Stimulated activated CD4-positive, alpha-beta T cell treated with anti-CD3 and anti-CD28 coated beads, Interleukin-4, amount 100 ng/mL, for 1 hour (primary cell): ENCODE results near the gene VPS72.

Experiments used
- DNase-seq: peaks from one replicate; pipeline ENCODE4 v3.0.0-alpha.2; 2020

The VPS72 gene

DNA sequence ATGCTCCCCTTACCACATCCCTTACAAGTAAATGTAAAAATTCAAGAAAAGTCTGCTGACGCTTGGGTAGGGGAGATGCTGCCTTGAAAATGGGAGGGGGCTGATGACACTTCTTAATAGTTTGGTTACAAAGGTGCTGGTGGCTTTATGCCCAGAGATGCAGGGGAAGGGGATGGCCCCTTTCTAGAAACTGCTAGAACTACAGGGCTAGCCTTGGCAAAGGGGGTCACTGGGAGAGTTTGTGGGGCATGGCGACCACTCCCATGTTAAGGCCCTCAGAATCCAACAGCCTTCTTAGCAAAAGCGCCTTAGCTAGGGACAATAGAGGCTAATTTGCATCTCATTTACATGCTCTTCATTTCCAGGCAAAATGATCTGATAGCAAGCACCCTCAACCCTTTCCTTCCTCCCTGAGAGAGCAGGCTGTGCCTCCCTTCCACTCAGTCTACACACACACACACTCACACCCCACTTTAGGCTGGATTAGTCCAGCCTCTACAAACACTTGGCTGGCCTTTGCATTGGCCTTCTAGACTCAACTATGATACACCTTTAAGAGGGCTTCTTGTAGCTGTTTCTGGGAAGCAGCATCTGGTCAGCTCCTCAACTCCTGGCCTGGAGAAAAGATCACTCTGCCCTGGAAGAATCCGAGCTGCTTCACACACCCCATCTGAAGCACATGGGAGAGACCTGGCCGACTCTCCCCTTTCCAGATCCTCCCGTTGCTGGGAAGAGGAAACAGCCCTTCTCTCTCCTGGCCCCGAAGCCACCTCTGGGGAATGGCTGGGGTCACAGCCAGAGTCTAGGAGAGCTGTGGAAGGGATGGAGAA, 45.3 kb downstream of the VPS72 start:
- DNase-seq = no peak

DNA sequence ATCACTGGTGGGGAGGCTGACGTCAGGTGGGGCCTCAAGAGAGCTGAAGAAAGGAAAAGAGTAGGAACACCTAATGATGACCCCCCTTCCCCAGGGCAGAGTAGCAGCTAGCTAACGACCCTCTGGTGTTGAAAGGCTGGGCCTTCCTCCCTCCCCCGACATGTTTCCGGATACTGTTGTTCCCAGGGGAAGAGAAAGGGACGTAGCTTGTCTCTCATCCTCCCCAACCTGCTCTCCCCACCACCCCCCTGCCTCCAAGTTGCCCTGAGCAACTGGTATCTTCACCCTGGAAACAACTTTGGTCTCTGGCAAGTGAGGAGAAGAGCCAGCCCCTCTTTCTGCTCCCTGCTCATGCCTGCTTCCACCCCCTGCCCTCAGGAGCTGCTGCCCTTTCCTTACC, 46.0 kb downstream of the VPS72 start:
- DNase-seq = no peak

DNA sequence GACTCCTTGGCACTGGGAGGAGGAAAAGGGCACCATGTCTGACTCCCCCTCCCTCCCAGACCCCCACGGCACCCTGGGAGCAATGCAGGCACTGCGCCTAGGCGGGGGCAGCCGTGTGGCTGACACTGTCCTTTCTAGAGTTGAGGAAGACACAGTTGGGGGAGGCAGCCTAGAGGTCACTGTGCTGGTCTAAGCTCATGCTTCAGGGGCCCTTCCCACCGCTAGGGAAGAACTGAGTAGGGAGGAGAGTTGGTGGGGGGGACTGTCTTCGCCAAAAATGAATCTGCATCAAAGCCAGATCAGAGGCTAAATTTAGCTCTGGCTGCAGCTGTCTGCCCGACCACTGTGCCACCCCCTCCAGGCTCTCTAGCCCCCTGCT, 47.0 kb downstream of the VPS72 start:
- DNase-seq = no peak

DNA sequence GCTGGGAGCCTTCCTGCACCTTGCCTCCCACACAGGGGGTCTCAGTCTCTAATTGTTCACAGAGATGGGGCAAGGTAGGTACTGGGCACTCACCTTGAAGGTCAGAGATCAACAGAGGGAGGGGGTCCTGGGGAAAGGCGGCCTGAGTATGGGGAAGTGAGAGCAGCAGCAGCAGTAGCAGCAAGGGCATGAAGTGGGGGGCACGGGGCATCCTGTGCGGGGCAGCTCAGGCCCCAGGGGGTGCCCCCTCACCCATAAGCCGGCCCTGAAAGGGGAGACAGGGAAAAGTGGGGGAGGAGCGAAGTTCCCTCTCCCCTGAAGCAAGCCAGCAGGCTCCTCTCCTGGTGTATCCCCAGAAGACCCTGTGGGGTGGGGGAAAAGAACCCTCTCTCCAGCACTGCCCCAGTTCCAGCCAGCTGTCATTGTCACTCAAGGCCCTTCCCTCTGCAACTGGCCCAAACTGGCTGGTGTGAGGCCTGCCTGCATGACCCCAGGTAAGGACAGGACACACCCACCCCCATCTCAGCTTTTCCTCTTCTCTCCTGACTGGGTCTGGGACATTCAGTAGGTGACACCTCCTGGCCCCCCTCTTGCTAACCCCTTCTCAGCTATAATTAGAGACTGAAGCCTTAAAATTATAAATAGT, 47.5 kb downstream of the VPS72 start:
- no peak for DNase-seq

DNA sequence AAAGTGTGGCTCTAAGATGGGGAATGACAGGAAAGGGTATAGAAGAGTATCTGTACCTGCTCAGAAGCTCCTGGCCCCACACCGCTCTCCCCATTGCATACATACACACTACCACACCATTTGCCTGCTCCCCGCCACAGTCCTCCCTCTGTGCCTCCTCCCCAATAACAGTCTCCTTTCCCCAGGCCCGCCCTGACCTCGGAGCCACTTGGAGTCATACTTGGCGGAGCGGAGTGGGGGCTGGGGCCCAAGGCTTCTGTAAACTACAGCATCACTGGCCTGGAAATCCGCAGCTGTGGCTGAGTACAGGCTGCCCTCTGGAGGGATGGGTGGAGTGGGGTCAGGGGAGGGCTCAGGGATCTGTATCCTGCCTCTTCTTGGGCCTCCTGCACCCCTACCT, 52.2 kb downstream of the VPS72 start:
- no peak for DNase-seq

DNA sequence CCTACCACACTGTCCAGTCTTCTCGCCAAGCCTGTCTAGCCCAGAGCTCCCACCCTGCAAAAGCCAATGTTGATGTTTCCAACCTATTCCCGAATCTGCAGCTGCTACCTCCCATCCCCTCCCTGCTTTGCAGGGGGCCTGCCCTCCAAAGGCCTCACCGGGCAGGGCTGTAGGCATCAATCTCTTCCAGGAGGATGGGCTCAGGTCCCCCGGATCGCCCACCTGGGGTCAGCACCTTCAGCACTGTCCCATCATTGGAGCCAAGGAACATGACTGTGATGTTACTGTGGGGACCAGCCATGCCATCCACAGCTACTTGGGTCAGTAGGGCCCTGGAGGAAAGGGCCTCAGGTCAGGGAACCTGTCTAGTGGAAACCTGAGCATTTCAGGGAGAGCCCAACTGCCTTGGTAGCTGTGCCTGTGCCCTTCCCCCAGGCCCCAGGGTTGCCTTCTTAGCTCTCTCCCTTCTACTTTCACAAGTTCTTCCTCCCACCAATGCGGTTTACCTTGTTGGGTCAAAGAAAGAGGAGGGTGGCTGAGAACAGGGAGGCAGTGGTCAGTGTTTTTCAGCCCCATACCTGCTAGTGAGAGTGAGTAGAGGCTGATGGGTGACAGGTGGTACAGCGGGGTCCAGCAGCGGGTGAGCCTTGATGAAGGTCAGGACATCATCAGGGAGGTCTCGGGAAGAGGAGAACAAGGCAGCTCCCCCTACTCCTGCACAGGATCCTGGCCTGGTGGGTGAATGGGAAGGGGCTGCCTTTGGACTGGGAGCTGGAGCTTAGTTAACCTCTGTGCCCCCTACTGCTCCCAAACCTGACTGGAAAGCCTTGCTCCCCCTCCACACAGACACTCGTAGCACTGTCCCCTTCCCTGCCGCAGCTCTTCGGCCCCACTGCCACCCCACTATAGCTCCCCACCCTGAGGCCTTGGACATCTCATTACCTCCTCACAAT, 54.3 kb downstream of the VPS72 start:
- no peak for DNase-seq

DNA sequence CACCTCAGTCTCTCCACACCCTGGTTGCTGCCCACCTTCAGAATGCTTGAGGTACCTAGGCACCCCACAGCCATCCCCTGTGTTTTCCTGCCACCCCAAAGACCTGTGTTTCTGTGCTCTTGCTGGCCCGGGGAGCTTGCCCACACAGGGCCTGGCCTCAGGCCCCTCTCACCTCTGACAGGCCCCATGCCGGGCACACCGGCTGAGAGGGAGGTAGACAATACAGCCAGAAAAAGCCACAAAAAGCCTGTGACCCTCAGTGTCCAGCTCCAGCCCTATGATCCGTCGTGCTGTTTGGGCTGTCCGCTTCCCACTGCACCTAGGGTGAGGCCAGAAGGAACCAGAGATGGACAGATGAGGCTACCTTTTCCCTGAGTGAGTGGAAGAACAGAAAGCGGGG, 55.0 kb downstream of the VPS72 start:
- no peak for DNase-seq

DNA sequence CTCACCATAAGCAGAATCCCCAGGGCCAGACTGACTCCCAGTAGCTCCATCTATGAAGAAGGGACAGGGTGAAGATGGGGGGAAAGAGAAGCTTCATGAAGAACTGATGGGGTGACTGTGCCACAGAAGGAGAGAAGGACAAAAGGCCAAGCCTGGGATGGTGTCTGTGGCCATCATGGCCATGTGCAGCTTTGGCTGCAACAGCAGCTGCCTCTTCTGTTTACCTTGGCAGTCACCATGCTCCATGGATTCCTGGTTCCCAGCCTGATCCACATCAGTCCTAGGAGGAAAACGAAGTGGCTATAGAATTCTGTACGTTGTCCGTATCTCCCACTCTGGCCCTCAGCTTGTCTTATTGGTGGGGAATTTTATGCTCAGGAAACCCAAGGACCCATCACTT, 55.6 kb downstream of the VPS72 start:
- DNase-seq = no peak

DNA sequence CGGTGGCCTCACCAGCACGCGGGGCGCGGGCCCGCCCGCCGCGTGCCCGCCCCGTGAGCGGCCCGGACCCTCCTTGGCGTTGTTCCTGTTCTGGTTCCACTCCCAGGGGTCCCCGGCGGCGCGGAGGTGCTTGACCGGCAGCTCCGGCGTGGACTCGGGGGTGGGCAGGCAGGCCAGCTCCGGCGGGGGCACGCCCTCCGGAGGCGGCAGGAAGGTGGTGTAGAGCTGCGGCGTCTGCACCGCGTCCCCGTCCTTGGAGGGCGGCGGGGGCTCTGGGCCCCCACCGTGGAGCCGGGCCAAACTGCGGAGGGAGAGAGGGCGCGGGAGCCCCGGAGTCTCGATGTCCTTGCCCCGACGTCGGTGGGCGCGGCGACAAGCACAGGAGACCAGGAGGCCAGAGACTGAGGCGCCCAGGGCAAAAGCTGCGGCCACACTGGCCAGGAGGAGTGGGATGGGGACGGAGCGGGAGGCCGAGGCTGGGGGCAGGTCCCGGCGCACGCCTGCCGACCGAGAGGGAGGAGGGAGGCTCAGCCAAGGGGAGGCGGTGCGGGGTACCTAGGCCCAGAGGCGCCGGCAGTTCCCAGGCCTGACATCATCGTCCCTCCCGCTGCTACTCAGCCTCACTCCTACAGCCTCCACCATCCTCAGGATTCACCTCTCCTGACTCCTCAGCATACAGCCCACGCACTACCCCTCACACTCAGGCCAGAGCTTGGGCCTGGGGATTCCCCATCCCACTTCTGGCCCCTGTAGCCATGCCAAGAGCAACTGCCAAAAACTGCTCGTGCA, 56.8 kb downstream of the VPS72 start:
- DNase-seq = no peak

DNA sequence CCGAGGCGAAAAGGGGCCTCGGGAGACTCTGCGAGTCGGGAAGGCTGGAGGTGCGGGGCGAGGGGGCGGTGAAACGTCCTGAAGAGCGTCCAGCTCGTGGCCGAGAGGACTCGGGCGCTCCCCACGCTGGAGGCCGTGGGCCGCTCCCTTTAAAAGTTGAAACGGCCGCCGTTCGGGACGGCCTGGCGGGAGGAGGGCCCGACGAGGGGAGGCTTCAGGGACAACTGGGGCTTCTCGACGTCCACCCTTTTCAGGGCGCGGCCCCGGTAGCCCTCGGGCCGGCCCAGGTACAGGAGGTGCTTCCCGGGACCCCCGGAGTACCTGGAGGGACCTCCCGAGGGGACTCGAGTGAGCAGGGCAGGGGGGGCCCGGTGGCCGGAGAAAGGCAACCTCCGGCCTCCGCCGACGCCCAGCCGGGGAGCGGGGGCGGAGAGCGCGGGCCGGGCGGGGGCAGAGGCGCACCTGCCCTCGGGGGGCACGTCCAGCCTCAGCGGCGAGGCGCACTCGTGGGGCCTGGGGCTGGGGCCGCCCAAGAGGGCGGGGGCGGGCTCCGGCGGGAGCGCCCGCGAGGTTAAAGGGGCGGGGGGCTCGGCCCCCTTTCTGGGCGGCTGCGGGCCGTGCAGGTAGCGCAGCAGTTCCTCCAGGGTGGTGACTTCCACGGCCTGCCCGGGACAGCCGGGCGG, 57.5 kb downstream of the VPS72 start:
- no peak for DNase-seq

DNA sequence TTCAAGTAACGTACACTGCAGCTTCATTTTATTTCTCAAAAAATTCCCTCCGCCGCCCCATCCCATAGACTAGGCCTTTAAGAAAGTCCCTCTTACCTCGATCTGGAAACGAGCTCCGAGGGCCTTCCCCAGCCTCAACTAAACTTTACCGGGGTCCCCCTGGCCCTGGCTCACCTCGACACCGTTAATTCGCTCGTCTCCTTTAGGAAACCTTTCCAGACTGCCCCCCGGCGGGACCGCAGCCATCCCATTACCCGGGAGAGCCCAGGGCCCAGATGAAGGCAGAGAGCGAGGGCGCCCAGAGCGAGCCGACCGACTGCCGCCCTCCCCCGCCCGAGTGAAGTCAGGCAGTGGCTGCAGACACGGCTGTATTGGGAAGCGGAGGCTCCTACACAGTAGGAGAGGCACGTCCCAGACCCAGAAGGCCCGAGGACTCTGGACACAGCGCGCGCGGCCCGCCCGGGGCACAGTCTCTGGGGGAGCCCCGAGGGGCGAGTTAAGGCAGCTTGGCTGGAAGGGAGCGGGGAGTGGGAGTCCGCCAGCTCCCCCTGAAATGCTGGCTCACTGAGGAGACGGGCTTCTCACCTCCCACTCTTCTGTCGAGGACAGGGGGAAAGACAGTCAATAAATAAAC, 58.2 kb downstream of the VPS72 start:
- no peak for DNase-seq

DNA sequence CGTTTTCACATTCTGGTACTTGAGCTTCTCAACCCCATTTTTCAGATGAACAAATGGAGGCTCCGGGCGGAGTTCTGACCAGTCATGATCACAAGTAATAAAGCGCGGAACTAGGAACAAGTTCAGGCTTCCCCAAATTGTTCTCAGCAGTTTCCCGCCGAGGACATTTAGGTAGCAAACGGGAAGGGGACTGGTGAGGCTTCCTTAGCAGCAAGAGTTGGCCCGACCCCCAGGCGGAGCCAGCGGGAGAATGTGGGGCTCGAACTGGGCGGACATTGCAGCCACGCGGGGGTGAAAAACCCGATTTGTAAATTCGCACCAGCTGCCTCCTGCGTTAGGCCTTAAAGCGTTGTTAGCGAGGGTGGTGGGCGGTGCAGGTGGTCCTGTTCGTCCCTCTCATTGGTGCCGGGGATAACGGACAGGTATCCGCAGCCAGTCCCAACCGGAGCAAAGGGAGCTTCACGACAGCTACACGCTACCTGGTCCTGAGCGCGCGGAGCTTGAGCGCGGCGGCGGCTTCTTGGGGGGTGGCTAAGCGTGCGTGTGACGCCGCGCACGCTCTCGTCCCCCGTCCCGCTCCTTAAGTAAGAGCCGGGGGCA, 58.9 kb downstream of the VPS72 start:
- DNase-seq = peak; percentile 83

DNA sequence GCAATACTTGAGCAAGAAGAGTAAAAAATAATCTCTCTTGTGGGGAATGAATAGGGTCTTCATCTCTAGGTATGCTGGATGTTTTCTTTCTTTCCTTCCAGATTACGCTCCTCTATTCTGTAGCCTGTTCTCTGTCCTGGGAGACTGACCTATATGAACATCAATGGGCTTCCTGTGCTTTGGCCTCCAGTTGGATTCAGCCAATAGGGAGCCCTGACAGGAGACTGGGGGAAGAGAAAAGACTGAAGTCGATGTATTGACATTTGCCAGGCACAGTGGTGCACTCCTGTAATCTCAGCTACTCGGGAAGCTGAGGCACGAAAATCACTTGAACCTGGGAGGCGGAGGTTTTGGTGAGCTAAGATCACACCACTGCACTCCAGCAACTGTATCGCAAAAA, 61.2 kb downstream of the VPS72 start:
- no peak for DNase-seq
